Measurements from ENCODE around the gene TSPY8. TPM values are rescaled to one million over a fixed set of nuclear protein-coding genes. Genes with fewer than 3 reads are reported as not detected.

The TSPY8 gene
- total RNA-seq (2022; extraction: Qiagen RNA extraction; ENCODE audit: low read depth), result not detected in 5 replicates

GRCh38 chrY:9357497-9357896 lies at the start of gene TSPY8:
Gene TSPY8 (plus strand): TSS chrY:9357797. CDS start chrY:9357843, 46 bp downstream.

DNA sequence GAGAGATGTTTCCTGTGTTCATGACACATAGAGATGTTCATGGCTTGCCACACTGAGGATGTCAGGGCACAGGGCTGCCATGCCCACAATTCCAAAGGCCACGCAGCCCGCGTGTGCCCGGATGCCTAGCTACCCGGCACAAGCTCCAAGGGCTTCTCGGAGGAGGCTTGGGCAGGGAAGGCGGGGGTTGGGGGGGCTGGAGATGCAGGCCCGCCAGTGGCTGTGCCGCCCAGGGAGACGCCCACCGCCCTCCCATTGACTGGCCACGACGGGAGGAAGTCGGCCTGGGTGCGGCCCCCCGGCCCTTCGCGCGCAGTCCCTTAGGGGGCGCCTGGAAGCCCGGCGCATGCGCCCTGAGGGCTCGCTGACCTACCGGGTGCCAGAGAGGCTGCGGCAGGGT lies 20.4 kb upstream of the TSPY8 start, which contains the start of gene TSPY4:
Gene TSPY4, plus strand, starts transcription at position 301 of the 400 bp plus-strand sequence. Its CDS starts 46 bp downstream, at position 347.

GRCh38 chrY:9398121-9398520 lies 40.5 kb downstream of the TSPY8 start, which contains the start of gene TSPY3:
Gene TSPY3 (plus strand): TSS chrY:9398421. CDS start chrY:9398467, 46 bp downstream.

Other genes with a start within 250 kb of the TSPY8 start
- not detected in 5 replicates for gene TSPY4, start 20.3 kb upstream of the TSPY8 start, total RNA-seq (2022; extraction: Qiagen RNA extraction; ENCODE audit: low read depth)
- not detected in 5 replicates for gene TSPY3, start 40.6 kb downstream of the TSPY8 start, total RNA-seq (2022; extraction: Qiagen RNA extraction; ENCODE audit: low read depth)
- gene TSPY1, start 109.2 kb downstream of the TSPY8 start, total RNA-seq (2022; extraction: Qiagen RNA extraction; ENCODE audit: low read depth), result not detected in 5 replicates
- gene TSPY9, start 129.5 kb downstream of the TSPY8 start, total RNA-seq (2022; extraction: Qiagen RNA extraction; ENCODE audit: low read depth), result not detected in 5 replicates
- gene TSPY10, start 170.1 kb downstream of the TSPY8 start, total RNA-seq (2022; extraction: Qiagen RNA extraction; ENCODE audit: low read depth), result not detected in 5 replicates